ENCODE data around the gene COL9A2. TPM values are rescaled to one million over a fixed set of nuclear protein-coding genes. Genes with fewer than 3 reads are reported as not detected.

COL9A2 gene
- 0.14 to 0.49 TPM (median 0.19 TPM) in 5 replicates for total RNA-seq (2022; extraction: Qiagen RNA extraction; ENCODE audit: low read depth)

GRCh38 chr1:40316595-40317393 lies at the start of gene COL9A2:
COL9A2 (minus strand) TSS chr1:40317286; CDS start chr1:40317197, 89 bp downstream.

GRCh38 chr1:40257688-40258444 lies 59.2 kb downstream of the COL9A2 start, which contains the start of gene ZMPSTE24:
ZMPSTE24 (plus strand) TSS chr1:40258236; CDS start chr1:40258272, 36 bp downstream.

Other genes starting within 250 kb of the COL9A2 start
- gene PPT1, start 220.0 kb downstream of the COL9A2 start, total RNA-seq (2022; extraction: Qiagen RNA extraction; ENCODE audit: low read depth), result 63.0 to 79.8 TPM (median 71.1 TPM) in 5 replicates
- 5.4 to 7.4 TPM (median 6.8 TPM) in 5 replicates for gene RLF, start 155.9 kb downstream of the COL9A2 start, total RNA-seq (2022; extraction: Qiagen RNA extraction; ENCODE audit: low read depth)
- gene TMCO2, start 69.3 kb downstream of the COL9A2 start, total RNA-seq (2022; extraction: Qiagen RNA extraction; ENCODE audit: low read depth), result not detected in 5 replicates
- gene ZMPSTE24, start 59.0 kb downstream of the COL9A2 start, total RNA-seq (2022; extraction: Qiagen RNA extraction; ENCODE audit: low read depth), result 36.2 to 47.5 TPM (median 42.9 TPM) in 5 replicates
- 9.6 to 11.0 TPM (median 10.1 TPM) in 5 replicates for gene SMAP2, start 56.4 kb upstream of the COL9A2 start, total RNA-seq (2022; extraction: Qiagen RNA extraction; ENCODE audit: low read depth)
- gene ZFP69B, start 133.2 kb upstream of the COL9A2 start, total RNA-seq (2022; extraction: Qiagen RNA extraction; ENCODE audit: low read depth), result 1.5 to 2.4 TPM (median 2.3 TPM) in 5 replicates
- gene ZFP69, start 160.0 kb upstream of the COL9A2 start, total RNA-seq (2022; extraction: Qiagen RNA extraction; ENCODE audit: low read depth), result not detected in 5 replicates
- 3.1 to 4.8 TPM (median 4.5 TPM) in 5 replicates for gene EXO5, start 191.5 kb upstream of the COL9A2 start, total RNA-seq (2022; extraction: Qiagen RNA extraction; ENCODE audit: low read depth)
- gene ZNF684, start 214.4 kb upstream of the COL9A2 start, total RNA-seq (2022; extraction: Qiagen RNA extraction; ENCODE audit: low read depth), result 1.8 to 3.0 TPM (median 2.1 TPM) in 5 replicates